GM19023 (cell line): ENCODE measurements around the gene EXOSC2.
"Not testable (repeated sequence)": the region's sequence is repeated elsewhere in the genome, so short reads cannot be mapped to it uniquely, and the experiment has no call there.

ENCODE experiments used
- ATAC-seq: cut with Tn5 transposase; IDR thresholded peaks from one replicate; pipeline ENCODE4 v1.9.1; 2021; ENCODE audit warnings: mild to moderate bottlenecking, moderate library complexity; ENCODE audit not compliant: unreplicated experiment

EXOSC2 gene

GRCh38 chr9:130667120-130667435 is 26.5 kb upstream of the EXOSC2 start:
- no peak for ATAC-seq

- no peak for ATAC-seq
These were observed 25.4 kb upstream of the EXOSC2 start for GRCh38 chr9:130668196-130668595.

DNA sequence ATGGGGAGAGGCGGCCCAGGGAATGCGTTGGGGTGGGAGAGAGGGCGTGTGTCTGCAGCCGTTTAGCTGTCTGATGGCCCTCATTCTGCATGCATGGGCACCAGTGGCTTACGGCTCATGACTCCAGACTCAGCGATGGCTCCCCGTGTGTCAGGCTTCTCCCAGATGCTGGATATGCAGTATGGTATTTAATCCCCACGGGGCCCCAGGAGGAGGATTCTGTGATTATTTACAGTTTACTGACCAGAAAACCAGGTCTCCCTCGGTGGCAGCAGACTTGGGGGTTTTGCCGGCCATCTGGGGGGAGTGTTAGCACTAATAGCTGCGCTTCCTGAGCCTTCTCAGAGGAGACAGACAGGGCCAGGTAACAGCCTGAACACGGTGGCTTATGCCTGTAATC is 24.9 kb upstream of the EXOSC2 start:
- no peak for ATAC-seq

- no peak for ATAC-seq
These were observed 23.6 kb upstream of the EXOSC2 start for GRCh38 chr9:130669965-130670364.

DNA sequence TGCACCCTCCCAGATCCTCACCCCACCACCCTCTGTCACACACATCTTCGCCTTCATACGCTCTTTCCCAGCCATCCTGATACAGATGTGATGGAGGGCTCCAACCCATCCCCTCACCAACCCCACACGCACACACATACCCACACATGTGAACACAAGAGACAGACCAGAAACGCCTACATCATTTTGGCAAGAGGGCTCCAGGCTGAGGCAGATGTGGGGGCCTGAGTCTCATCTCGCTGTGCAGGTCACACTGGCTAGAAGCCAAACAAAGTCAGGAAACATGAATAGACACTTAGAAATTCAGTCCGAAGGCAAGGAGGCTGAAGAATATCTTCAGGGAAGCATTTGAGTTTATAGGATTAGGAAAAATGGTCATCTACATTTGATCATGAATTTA is 22.9 kb upstream of the EXOSC2 start:
- no peak for ATAC-seq

GRCh38 chr9:130672466-130672865 is 21.1 kb upstream of the EXOSC2 start:
- ATAC-seq, result no peak

- no peak for ATAC-seq
These were observed 20.5 kb upstream of the EXOSC2 start for GRCh38 chr9:130672933-130673615.

- ATAC-seq, result no peak
These were observed 18.2 kb upstream of the EXOSC2 start for GRCh38 chr9:130675396-130675795.

DNA sequence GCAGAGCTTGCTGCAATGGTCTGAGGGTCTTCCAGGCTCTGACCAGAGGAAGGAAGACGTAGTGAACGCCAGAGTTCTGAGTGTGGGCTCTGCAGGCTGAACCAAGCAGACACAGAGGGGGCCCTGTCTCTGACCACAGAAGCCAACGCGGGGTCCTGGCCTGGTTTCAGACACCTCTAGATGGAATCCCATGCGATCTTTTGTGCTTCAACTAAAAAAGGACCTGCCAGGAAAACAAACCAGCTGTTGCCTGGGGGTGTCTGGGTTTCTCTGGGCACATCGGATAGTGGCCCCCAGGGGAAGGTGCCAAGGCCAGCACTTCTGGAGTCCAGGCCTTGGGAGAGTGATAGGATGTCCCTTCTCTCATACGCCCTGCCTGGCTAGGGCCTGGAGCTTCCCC is 16.3 kb upstream of the EXOSC2 start:
- no peak for ATAC-seq

DNA sequence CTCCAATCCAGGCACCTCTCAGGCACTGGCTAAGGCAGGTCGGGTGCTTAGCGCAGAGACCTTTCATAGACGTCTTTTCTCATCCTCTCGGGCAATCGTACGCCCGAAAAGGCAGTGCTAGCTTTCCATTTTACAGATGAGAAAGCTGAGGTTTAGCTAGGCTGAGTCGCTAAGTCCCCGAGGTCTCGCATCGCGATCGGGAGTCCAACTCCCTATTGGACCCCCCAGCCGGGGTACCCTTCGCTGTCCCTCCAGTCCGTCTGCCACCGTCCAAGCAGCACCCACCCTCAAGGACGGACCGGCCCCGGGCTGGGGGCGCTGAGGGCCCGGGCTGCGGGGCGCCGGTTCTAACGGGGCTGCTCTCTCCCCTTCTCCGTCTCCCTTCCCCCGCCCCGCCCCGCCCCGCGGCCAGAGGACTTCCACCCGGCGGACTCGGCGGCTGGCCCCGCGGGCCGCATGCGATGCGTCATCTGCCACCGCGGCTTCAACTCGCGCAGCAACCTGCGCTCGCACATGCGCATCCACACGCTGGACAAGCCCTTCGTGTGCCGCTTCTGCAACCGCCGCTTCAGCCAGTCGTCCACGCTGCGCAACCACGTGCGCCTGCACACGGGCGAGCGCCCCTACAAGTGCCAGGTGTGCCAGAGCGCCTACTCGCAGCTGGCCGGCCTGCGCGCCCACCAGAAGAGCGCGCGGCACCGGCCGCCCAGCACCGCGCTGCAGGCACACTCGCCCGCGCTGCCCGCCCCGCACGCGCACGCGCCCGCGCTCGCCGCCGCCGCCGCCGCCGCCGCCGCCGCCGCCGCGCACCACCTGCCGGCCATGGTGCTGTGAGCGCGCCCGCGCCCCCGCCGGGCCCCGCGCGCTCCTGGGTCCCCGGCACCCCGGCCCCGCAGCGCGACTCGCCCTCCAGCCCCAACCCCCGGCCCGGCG is 12.5 kb upstream of the EXOSC2 start:
- no peak for ATAC-seq

- ATAC-seq, result no peak
These were observed 11.7 kb upstream of the EXOSC2 start for GRCh38 chr9:130681769-130682420.

GRCh38 chr9:130682421-130683121 is 11.0 kb upstream of the EXOSC2 start:
- ATAC-seq, result no peak

DNA sequence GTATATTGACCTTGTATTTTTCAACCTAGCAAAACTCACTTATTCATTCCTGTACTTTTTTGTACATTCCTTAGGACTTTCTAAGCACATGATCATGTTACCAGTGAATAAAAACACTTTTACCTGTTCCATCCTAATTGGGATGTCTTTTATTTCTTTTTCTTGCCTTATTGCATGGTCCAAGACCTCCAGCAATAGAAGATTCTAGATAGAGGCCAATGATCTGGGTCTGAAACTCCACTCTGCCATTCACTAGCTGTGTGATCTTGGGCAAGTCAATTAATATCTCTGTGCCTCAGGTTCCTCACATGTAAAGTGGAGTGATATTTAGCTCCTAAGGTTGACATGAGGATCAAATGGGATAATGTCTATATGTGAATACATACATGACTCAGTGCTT is 8.5 kb upstream of the EXOSC2 start:
- ATAC-seq, result no peak

GRCh38 chr9:130685945-130686344 is 7.6 kb upstream of the EXOSC2 start:
- not testable (repeated sequence) for ATAC-seq

GRCh38 chr9:130687615-130688014 is 6.0 kb upstream of the EXOSC2 start:
- ATAC-seq, result no peak

DNA sequence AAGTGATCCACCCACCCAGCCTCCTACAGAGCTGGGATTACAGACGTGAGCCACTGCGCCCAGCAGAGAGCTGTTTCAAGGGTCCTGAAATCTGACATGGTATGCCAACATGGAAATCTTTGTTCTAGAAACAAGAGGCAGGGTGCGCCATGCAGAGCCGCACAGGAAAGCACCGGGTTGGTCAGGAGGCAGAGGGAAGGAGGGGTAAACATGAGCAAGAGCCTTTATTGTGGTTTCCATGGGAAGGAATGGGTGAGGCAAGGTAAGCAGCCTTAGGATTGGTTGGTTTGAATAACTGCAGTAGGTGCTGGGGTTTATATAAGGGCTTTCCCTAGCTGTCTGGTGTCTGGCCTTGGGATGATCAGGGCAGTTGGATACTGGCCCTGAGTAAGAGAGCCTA is 5.5 kb upstream of the EXOSC2 start:
- no peak for ATAC-seq

DNA sequence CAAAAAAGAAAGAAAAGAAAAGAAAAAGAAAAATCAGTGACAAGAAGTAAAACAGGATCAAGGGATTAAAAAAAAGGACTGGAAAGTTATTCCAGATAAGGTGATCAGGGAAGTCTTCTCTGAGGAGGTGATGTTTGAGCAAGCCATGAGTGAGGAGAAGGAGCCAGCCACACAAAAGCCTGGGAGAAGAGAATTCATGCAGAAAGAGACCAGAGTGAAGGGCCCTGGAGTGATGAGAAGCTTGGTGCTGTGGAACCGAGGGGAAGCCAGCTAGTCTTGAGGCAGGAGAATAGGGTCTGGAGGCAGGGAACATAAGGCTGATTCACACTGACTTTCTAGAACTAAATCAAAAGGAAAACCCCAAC is 4.0 kb upstream of the EXOSC2 start:
- no peak for ATAC-seq

GRCh38 chr9:130689937-130690700 is 3.5 kb upstream of the EXOSC2 start:
- no peak for ATAC-seq

GRCh38 chr9:130692321-130692720 is 1.3 kb upstream of the EXOSC2 start:
- no peak for ATAC-seq

DNA sequence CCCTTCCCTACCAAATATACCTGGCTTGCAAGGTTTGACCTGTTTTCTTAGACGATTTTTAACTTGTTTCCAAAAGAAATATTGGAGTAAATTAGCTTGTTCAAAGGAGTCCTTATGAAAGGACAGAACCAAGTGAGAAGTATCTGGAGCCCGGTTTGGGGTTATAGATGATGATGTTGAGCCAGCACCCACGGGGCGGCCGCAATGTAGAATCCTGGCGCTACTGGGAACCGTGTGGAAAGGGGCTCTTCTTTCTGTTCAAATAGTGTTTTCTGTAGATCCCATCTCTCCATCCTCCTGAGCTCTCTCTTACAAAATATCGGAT is 517 bp upstream of the EXOSC2 start:
- ATAC-seq, result no peak

GRCh38 chr9:130694205-130694604 is 625 bp downstream of the EXOSC2 start:
- no peak for ATAC-seq
